Karpas-422 (cell line): ENCODE data around the gene DRC1. TPM values are rescaled to one million over a fixed set of nuclear protein-coding genes. Genes with fewer than 3 reads are reported as not detected.

Experiments
- DNase-seq: peaks from one replicate; pipeline ENCODE4 v3.0.0-alpha.2; 2015
- H2AFZ ChIP-seq: fragments of 200-600 bp; sonication (generic); 2 replicates; pipeline ENCODE4 v1.6.1; 2014; ENCODE audit warnings: antibody characterized with exemption, low read length, mixed read lengths
- H3K27ac ChIP-seq: fragments of 200-600 bp; sonication (generic); 2 replicates; pipeline ENCODE4 v1.5.1; 2014; ENCODE audit warnings: mild to moderate bottlenecking, low read length, moderate library complexity
- H3K27me3 ChIP-seq: fragments of 200-600 bp; sonication (generic); 2 replicates; pipeline ENCODE4 v1.6.1; 2014; ENCODE audit warnings: low read length, mixed read lengths
- H3K36me3 ChIP-seq: fragments of 200-600 bp; sonication (generic); 2 replicates; pipeline ENCODE4 v1.6.1; 2014; ENCODE audit warnings: low read length, mixed read lengths; ENCODE audit not compliant: insufficient read depth
- H3K4me1 ChIP-seq: fragments of 200-600 bp; sonication (generic); 2 replicates; pipeline ENCODE4 v1.6.1; 2014; ENCODE audit warnings: mild to moderate bottlenecking, low read length, mixed read lengths
- H3K4me2 ChIP-seq: fragments of 200-600 bp; sonication (generic); 2 replicates; pipeline ENCODE4 v1.6.1; 2014; ENCODE audit warnings: low read length, low read depth, mild to moderate bottlenecking; ENCODE audit not compliant: poor library complexity, severe bottlenecking
- H3K4me3 ChIP-seq: fragments of 200-600 bp; sonication (generic); 2 replicates; pipeline ENCODE4 v1.5.1; 2014; ENCODE audit warnings: mild to moderate bottlenecking, antibody characterized with exemption, low read length, mixed read lengths
- H3K79me2 ChIP-seq: fragments of 200-600 bp; sonication (generic); 2 replicates; pipeline ENCODE4 v1.6.1; 2014; ENCODE audit warnings: mild to moderate bottlenecking, low read length, mixed read lengths
- H3K9ac ChIP-seq: fragments of 200-600 bp; sonication (generic); 2 replicates; pipeline ENCODE4 v1.6.0; 2014; ENCODE audit warnings: low read length
- H3K9me2 ChIP-seq: fragments of 200-600 bp; sonication (generic), shearing (Covaris generic); replicated peaks from 2 replicates; pipeline ENCODE4 v1.6.0; 2014; ENCODE audit warnings: mild to moderate bottlenecking, low read length, moderate library complexity; ENCODE audit not compliant: insufficient read depth
- H3K9me3 ChIP-seq: fragments of 300-700, 200-600 bp; sonication (generic); 2 replicates; pipeline ENCODE4 v1.6.1; 2014; ENCODE audit warnings: low read length, mixed read lengths
- H4K20me1 ChIP-seq: fragments of 200-600 bp; sonication (generic); 2 replicates; pipeline ENCODE4 v1.6.1; 2014; ENCODE audit warnings: mild to moderate bottlenecking, antibody characterized with exemption, low read length, low read depth; ENCODE audit not compliant: insufficient read depth
- total RNA-seq: library from RNA; depleted of rRNA; stranded (reverse); fragments of >200 nt; shearing (Covaris generic); gene quantifications from 2 replicates; pipeline ENCODE4 v1.2.3, GENCODE V29; 2014; ENCODE audit warnings: low replicate concordance

Gene DRC1
- total RNA-seq, 1 experiment from 2014 or later = not detected

DNA sequence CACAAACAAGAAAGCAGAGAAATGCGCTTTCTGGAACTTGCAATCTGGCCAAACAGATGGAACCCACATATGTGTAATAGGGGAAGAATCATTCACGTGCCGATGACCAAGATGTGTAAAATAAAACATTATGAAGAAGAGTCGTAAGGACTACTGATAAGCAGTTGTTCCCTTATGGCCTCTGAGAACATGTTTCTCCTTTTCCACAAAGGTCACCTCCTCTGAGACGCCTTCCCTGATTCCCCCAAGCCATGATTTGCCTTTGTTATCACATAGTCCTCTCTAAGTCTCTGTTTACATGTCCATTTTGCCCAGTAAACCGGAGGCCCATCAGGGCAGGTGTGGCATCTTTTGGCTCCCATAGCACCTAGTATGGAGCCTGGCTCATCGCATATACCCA, 68.2 kb downstream of the DRC1 start:
- Histone ChIP-seq H3K27ac (no peak overlapping the region), H3K79me2 (no peaks in the 10 kb centered on the region), H3K9me3 (peaks cover 6% of the 10 kb centered on the region), H4K20me1 (no peaks in the 10 kb centered on the region), H2AFZ (no peak overlapping the region), H3K9ac (no peak overlapping the region), H3K4me1 (no peaks in the 10 kb centered on the region), H3K4me2 (no peak overlapping the region), H3K27me3 (no peaks in the 10 kb centered on the region), H3K9me2 (no peaks in the 10 kb centered on the region), H3K4me3 (no peak overlapping the region), H3K36me3 (no peaks in the 10 kb centered on the region)
- no peak for DNase-seq

DNA sequence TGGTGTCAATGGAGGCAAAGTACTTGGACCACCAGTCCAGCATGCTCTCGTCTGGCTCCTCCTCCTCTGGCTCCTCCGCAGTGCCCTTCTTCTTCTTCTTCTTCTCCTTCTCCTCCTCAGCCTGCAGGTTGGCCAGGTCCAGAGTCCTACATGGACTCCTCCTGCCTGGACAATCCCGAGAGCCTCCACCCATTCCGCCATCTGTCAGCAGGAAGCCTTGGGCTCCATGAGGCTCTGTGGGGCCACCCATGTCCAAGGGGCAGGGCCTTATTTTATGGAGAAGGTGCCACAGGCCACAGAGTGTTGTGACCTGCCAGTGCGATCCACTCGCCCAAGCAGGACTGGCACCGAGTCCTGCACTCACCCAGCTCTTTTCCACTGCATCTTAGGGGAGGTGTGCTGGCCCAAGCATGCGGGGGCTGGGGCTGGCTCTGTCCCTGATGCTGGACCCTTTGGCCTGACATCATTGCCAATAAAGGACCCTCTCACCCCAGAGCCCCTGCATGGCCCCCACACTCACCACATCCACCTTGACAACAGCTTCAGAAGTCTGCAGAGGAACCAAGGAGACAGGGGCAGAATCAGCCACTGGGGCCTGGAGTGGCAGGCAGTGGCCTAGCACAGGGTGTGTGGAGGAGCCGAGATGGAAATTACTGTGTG, 69.0 kb downstream of the DRC1 start:
- Histone ChIP-seq H3K9me2 (no peaks in the 10 kb centered on the region), H4K20me1 (no peaks in the 10 kb centered on the region), H3K36me3 (no peaks in the 10 kb centered on the region), H3K4me1 (no peaks in the 10 kb centered on the region), H3K79me2 (no peaks in the 10 kb centered on the region), H3K27ac (no peak overlapping the region), H3K4me3 (no peak overlapping the region), H3K9me3 (peaks cover 6% of the 10 kb centered on the region), H3K27me3 (no peaks in the 10 kb centered on the region), H3K4me2 (no peak overlapping the region), H3K9ac (no peak overlapping the region), H2AFZ (no peak overlapping the region)
- DNase-seq = no peak

- Histone ChIP-seq H2AFZ (no peak overlapping the region), H3K79me2 (no peaks in the 10 kb centered on the region), H3K27ac (no peak overlapping the region), H3K36me3 (no peaks in the 10 kb centered on the region), H3K4me2 (no peak overlapping the region), H3K9me2 (no peaks in the 10 kb centered on the region), H3K9ac (no peak overlapping the region), H4K20me1 (no peaks in the 10 kb centered on the region), H3K4me3 (no peak overlapping the region), H3K9me3 (peaks cover 6% of the 10 kb centered on the region), H3K27me3 (no peaks in the 10 kb centered on the region), H3K4me1 (no peaks in the 10 kb centered on the region)
- DNase-seq = no peak
Observed at GRCh38 chr2:26471289-26471688, 69.6 kb downstream of the DRC1 start.

DNA sequence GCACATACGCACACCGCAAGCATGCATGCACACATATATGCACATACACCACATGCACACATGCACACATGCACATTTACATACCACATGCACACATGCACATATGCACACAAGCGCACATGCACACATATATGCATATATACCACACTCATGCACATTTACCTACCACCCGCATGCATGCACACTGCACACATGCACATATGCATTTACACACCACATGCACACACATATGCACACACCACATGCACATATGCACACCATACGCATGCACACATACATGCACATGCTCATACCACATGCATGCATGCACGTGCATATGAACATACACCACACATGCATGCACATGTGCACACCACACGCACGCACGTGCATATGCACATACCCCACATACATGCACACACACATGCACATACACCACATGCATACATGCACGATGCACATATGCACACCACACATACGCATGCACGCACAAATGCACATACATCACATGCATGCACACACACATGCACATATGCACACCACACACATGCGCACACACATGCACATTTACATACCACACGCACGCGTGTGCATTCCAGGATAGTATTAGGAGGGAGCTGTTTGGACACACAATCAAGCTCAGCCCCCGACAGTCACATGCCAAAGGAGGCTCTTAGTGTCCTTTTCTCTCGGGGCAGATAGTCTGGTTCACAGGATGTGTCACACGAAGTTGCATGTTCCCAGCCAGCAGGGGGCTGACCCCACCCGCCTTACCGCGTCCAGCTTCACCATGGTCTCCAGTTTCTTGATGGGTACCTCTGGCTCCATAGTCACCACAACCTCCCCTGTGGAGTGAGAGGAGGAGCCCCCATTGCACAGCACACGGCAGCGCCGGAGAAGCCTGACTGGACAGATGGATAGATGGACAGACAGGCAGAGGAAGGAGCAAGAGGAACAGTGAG, 70.3 kb downstream of the DRC1 start:
- DNase-seq = no peak
- peaks cover 6% of the 10 kb centered on the region for H3K9me3 ChIP-seq
- H4K20me1 ChIP-seq = no peaks in the 10 kb centered on the region
- no peaks in the 10 kb centered on the region for H3K36me3 ChIP-seq
- no peaks in the 10 kb centered on the region for H3K79me2 ChIP-seq
- H3K4me1 ChIP-seq = no peaks in the 10 kb centered on the region
- H3K27me3 ChIP-seq = no peaks in the 10 kb centered on the region
- no peak overlapping the region for H3K4me3 ChIP-seq
- no peak overlapping the region for H3K9ac ChIP-seq
- H3K4me2 ChIP-seq = no peak overlapping the region
- no peak overlapping the region for H2AFZ ChIP-seq
- no peak overlapping the region for H3K27ac ChIP-seq
- H3K9me2 ChIP-seq = no peaks in the 10 kb centered on the region

DNA sequence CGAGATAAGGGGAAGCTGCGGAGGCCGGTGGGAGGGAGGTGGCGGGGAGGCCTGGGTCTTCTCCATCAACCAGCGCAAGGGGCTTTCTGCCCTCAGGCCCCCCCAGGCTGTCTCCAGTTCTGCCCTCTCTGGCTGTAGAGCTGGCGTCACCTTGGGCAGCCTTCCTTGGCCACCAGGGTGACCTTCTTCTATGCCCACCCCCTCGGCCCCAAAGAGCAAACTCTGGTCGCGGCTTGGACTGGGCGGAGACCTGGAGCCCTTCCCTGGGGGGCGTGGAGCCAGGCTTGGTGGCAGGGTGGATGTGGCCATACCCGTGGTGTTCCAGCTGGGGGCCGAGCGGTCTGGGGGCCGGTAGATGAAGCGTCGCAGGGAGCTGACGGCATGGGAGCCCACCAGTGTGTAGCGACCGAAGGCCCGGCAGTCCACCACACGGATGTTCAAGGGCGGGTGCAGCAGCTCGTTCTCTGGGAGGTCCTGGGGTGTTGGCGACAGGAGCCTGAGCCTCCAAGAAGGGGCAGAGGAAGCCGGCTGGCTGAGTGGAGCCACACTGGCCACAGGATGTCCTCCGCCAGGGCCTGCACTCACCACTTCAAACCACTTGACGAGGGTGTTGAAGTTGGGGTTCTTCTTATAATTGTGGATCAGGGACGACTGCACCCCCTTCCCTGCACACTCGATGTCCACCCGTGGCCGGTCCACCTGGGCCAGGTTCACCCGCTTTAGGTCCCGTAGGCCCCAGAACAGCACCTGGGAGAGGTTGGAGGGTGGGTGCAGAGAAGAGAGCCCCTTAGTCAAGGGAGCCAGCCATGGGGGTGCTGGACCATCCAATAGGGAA, 71.3 kb downstream of the DRC1 start:
- H3K4me2 ChIP-seq = no peak overlapping the region
- no peak for DNase-seq
- H3K4me1 ChIP-seq = no peaks in the 10 kb centered on the region
- H4K20me1 ChIP-seq = no peaks in the 10 kb centered on the region
- no peaks in the 10 kb centered on the region for H3K9me2 ChIP-seq
- no peaks in the 10 kb centered on the region for H3K79me2 ChIP-seq
- no peak overlapping the region for H3K27ac ChIP-seq
- no peaks in the 10 kb centered on the region for H3K27me3 ChIP-seq
- H2AFZ ChIP-seq = no peak overlapping the region
- no peaks in the 10 kb centered on the region for H3K36me3 ChIP-seq
- no peak overlapping the region for H3K9ac ChIP-seq
- H3K4me3 ChIP-seq = no peak overlapping the region
- peaks cover 6% of the 10 kb centered on the region for H3K9me3 ChIP-seq

DNA sequence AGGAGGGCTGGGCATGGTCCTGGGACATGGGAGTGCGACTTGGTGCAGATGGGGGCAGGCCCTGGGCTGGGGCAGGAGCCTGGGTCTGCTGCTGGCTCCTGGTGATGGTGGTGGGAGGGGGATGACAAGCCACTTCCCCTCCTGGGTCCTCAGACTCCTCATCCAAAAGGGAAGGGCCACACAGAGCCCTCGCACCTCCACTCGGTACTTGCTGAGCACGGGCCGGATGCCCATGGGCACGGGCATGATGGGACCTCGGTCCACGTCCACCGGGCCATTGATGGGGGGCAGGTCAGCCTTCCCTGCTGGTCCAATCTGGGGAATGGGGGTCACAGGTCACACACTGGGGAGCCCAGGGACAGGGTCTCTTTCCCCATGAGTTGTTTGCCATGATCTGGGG, 72.1 kb downstream of the DRC1 start:
- Histone ChIP-seq H3K9me2 (no peaks in the 10 kb centered on the region), H3K27ac (no peak overlapping the region)
- DNase-seq = no peak

GRCh38 chr2:26474261-26474785, 72.6 kb downstream of the DRC1 start:
- Histone ChIP-seq H3K4me2 (no peak overlapping the region), H2AFZ (no peak overlapping the region), H3K4me3 (no peak overlapping the region), H4K20me1 (no peaks in the 10 kb centered on the region), H3K9me3 (peaks cover 5% of the 10 kb centered on the region), H3K27ac (no peak overlapping the region), H3K36me3 (no peaks in the 10 kb centered on the region), H3K4me1 (no peaks in the 10 kb centered on the region), H3K79me2 (no peaks in the 10 kb centered on the region), H3K9ac (no peak overlapping the region), H3K9me2 (no peaks in the 10 kb centered on the region), H3K27me3 (no peaks in the 10 kb centered on the region)
- DNase-seq = no peak

More for the DNA sequence above, 72.1 kb downstream of the DRC1 start:
- no peaks in the 10 kb centered on the region for H3K4me1 ChIP-seq
- no peak overlapping the region for H3K9ac ChIP-seq
- H2AFZ ChIP-seq = no peak overlapping the region
- H3K79me2 ChIP-seq = no peaks in the 10 kb centered on the region
- peaks cover 6% of the 10 kb centered on the region for H3K9me3 ChIP-seq
- no peak overlapping the region for H3K4me3 ChIP-seq
- no peaks in the 10 kb centered on the region for H4K20me1 ChIP-seq
- H3K27me3 ChIP-seq = no peaks in the 10 kb centered on the region
- no peak overlapping the region for H3K4me2 ChIP-seq
- H3K36me3 ChIP-seq = no peaks in the 10 kb centered on the region

GRCh38 chr2:26475037-26475436, 73.3 kb downstream of the DRC1 start:
- no peaks in the 10 kb centered on the region for H3K27me3 ChIP-seq
- no peaks in the 10 kb centered on the region for H4K20me1 ChIP-seq
- no peak overlapping the region for H3K4me3 ChIP-seq
- no peaks in the 10 kb centered on the region for H3K36me3 ChIP-seq
- no peaks in the 10 kb centered on the region for H3K79me2 ChIP-seq
- no peak overlapping the region for H3K27ac ChIP-seq
- H3K4me2 ChIP-seq = no peak overlapping the region
- no peak for DNase-seq
- no peaks in the 10 kb centered on the region for H3K4me1 ChIP-seq
- no peaks in the 10 kb centered on the region for H3K9me3 ChIP-seq
- no peaks in the 10 kb centered on the region for H3K9me2 ChIP-seq
- H3K9ac ChIP-seq = no peak overlapping the region
- H2AFZ ChIP-seq = no peak overlapping the region
